Nephron progenitor cell (in vitro differentiated cells): ENCODE measurements around the gene RNF144A.

Experiments used
- DNase-seq: peaks from one replicate; pipeline ENCODE4 v3.0.0; 2021
- H3K27ac Mint-ChIP-seq: 2 replicates; pipeline ENCODE4 v1.8.0; 2021; ENCODE audit warnings: mild to moderate bottlenecking, moderate library complexity, mixed read lengths
- H3K27me3 Mint-ChIP-seq: 2 replicates; pipeline ENCODE4 v1.8.0; 2021; ENCODE audit warnings: mild to moderate bottlenecking, low read depth, mixed read lengths; ENCODE audit not compliant: poor library complexity
- H3K36me3 Mint-ChIP-seq: 2 replicates; pipeline ENCODE4 v1.8.0; 2021; ENCODE audit warnings: low read depth, mixed read lengths
- H3K4me1 Mint-ChIP-seq: 2 replicates; pipeline ENCODE4 v1.8.0; 2021; ENCODE audit warnings: mixed read lengths
- H3K4me3 Mint-ChIP-seq: 2 replicates; pipeline ENCODE4 v1.8.0; 2021; ENCODE audit warnings: mild to moderate bottlenecking, moderate library complexity, mixed read lengths
- H3K9me3 Mint-ChIP-seq: 2 replicates; pipeline ENCODE4 v1.8.0; 2021; ENCODE audit warnings: mild to moderate bottlenecking, moderate library complexity, mixed read lengths
- CTCF ChIP-seq: fragments of 200-600 bp; sonication (generic); IDR thresholded peaks from 2 replicates; pipeline ENCODE4 v1.5.0; 2021; ENCODE audit warnings: antibody characterized with exemption

Gene RNF144A

GRCh38 chr2:6937582-6937981, 20.4 kb downstream of the RNF144A start:
- peaks cover 34% of the 10 kb centered on the region for H3K4me1 Mint-ChIP-seq
- H3K27ac Mint-ChIP-seq: peak overlapping the region; percentile 68
- TF ChIP-seq CTCF: no peak
- H3K9me3 Mint-ChIP-seq: peaks cover 5% of the 10 kb centered on the region
- H3K36me3 Mint-ChIP-seq: peaks cover 38% of the 10 kb centered on the region
- H3K4me3 Mint-ChIP-seq: no peak overlapping the region
- no peak for DNase-seq
- H3K27me3 Mint-ChIP-seq: no peaks in the 10 kb centered on the region

- no peak overlapping the region for H3K4me3 Mint-ChIP-seq
- TF ChIP-seq CTCF: no peak
- H3K9me3 Mint-ChIP-seq: peaks cover 5% of the 10 kb centered on the region
- no peak overlapping the region for H3K27ac Mint-ChIP-seq
- DNase-seq: no peak
- no peaks in the 10 kb centered on the region for H3K27me3 Mint-ChIP-seq
- peaks cover 43% of the 10 kb centered on the region for H3K4me1 Mint-ChIP-seq
- peaks cover 47% of the 10 kb centered on the region for H3K36me3 Mint-ChIP-seq
These were observed 21.9 kb downstream of the RNF144A start for GRCh38 chr2:6939071-6939470.

GRCh38 chr2:6940820-6941219, 23.6 kb downstream of the RNF144A start:
- no peak for TF ChIP-seq CTCF
- Mint-ChIP-seq H3K27me3 (no peaks in the 10 kb centered on the region), H3K4me3 (no peak overlapping the region), H3K9me3 (no peaks in the 10 kb centered on the region), H3K36me3 (peaks cover 53% of the 10 kb centered on the region), H3K4me1 (peaks cover 47% of the 10 kb centered on the region), H3K27ac (peak overlapping the region; percentile 36)
- DNase-seq: no peak

- TF ChIP-seq CTCF: no peak
- H3K27me3 Mint-ChIP-seq: no peaks in the 10 kb centered on the region
- H3K36me3 Mint-ChIP-seq: peaks cover 54% of the 10 kb centered on the region
- no peak overlapping the region for H3K27ac Mint-ChIP-seq
- H3K9me3 Mint-ChIP-seq: no peaks in the 10 kb centered on the region
- H3K4me3 Mint-ChIP-seq: no peak overlapping the region
- no peak for DNase-seq
- H3K4me1 Mint-ChIP-seq: peaks cover 44% of the 10 kb centered on the region
These were observed 24.3 kb downstream of the RNF144A start for GRCh38 chr2:6941299-6942046.

- Mint-ChIP-seq H3K27ac (no peak overlapping the region), H3K4me3 (no peak overlapping the region), H3K27me3 (no peaks in the 10 kb centered on the region), H3K9me3 (no peaks in the 10 kb centered on the region), H3K4me1 (peaks cover 38% of the 10 kb centered on the region), H3K36me3 (peaks cover 58% of the 10 kb centered on the region)
- DNase-seq: no peak
- no peak for TF ChIP-seq CTCF
These were observed 25.6 kb downstream of the RNF144A start for GRCh38 chr2:6942848-6943247.

- no peak for DNase-seq
- peaks cover 63% of the 10 kb centered on the region for H3K36me3 Mint-ChIP-seq
These were observed 26.3 kb downstream of the RNF144A start for GRCh38 chr2:6943523-6943922.

More at GRCh38 chr2:6943523-6943922, 26.3 kb downstream of the RNF144A start:
- no peaks in the 10 kb centered on the region for H3K27me3 Mint-ChIP-seq
- no peaks in the 10 kb centered on the region for H3K9me3 Mint-ChIP-seq
- H3K4me3 Mint-ChIP-seq: no peak overlapping the region
- H3K27ac Mint-ChIP-seq: no peak overlapping the region
- no peak for TF ChIP-seq CTCF
- peaks cover 34% of the 10 kb centered on the region for H3K4me1 Mint-ChIP-seq
